Stimulated activated CD4-positive, alpha-beta T cell treated with anti-CD3 and anti-CD28 coated beads, Interleukin-12 subunit alpha, Interleukin-12 subunit beta, amount 100 ng/mL, for 24 hours (primary cell): ENCODE measurements around the gene SECTM1.

Source experiments
- DNase-seq, 2 experiments: peaks; one replicate each; pipeline ENCODE4 v3.0.0-alpha.2; 2020; ENCODE audit warnings: low read depth in 2 of 2

The SECTM1 gene

GRCh38 chr17:82328141-82328993, 5.2 kb downstream of the SECTM1 start:
- no peak for DNase-seq

- no peak for DNase-seq
Measured at GRCh38 chr17:82327757-82328140, 5.8 kb downstream of the SECTM1 start.

GRCh38 chr17:82327289-82327688, 6.3 kb downstream of the SECTM1 start:
- DNase-seq, result no peak

- DNase-seq, result no peak
Measured at GRCh38 chr17:82325286-82326180, 8.0 kb downstream of the SECTM1 start.

- no peak for DNase-seq
Measured at GRCh38 chr17:82324566-82325285, 8.8 kb downstream of the SECTM1 start.

- DNase-seq, result no peak
Measured at GRCh38 chr17:82323514-82324234, 9.9 kb downstream of the SECTM1 start.

- DNase-seq, result no peak
Measured at GRCh38 chr17:82322526-82323453, 10.8 kb downstream of the SECTM1 start.

GRCh38 chr17:82321947-82322466, 11.6 kb downstream of the SECTM1 start:
- no peak for DNase-seq

GRCh38 chr17:82320956-82321927, 12.3 kb downstream of the SECTM1 start:
- peak; percentile 69 to 73 for DNase-seq

- DNase-seq, result no peak
Measured at GRCh38 chr17:82320140-82320840, 13.3 kb downstream of the SECTM1 start.

- no peak for DNase-seq
Measured at GRCh38 chr17:82319619-82320062, 13.9 kb downstream of the SECTM1 start.

GRCh38 chr17:82318772-82319606, 14.6 kb downstream of the SECTM1 start:
- no peak for DNase-seq

GRCh38 chr17:82318169-82318498, 15.4 kb downstream of the SECTM1 start:
- no peak for DNase-seq

GRCh38 chr17:82317394-82318168, 16.0 kb downstream of the SECTM1 start, which contains the start of gene CD7:
Gene CD7 (minus strand): TSS chr17:82317608. CDS start chr17:82317495, 113 bp downstream.
- peak in 1 of 2 experiments; percentile 71 for DNase-seq

GRCh38 chr17:82316651-82317393, 16.7 kb downstream of the SECTM1 start:
- no peak for DNase-seq
